Islet precursor cell (in vitro differentiated cells): ENCODE data around the gene KLHL20.
A peak's percentile ranks its signal among the peaks of the same experiment; 100 is the strongest.
"Not testable (repeated sequence)": the region's sequence is repeated elsewhere in the genome, so short reads cannot be mapped to it uniquely, and the experiment has no call there.

Experiments used
- DNase-seq: peaks from one replicate; pipeline ENCODE4 v3.0.0-alpha.2; 2018

The KLHL20 gene

DNA sequence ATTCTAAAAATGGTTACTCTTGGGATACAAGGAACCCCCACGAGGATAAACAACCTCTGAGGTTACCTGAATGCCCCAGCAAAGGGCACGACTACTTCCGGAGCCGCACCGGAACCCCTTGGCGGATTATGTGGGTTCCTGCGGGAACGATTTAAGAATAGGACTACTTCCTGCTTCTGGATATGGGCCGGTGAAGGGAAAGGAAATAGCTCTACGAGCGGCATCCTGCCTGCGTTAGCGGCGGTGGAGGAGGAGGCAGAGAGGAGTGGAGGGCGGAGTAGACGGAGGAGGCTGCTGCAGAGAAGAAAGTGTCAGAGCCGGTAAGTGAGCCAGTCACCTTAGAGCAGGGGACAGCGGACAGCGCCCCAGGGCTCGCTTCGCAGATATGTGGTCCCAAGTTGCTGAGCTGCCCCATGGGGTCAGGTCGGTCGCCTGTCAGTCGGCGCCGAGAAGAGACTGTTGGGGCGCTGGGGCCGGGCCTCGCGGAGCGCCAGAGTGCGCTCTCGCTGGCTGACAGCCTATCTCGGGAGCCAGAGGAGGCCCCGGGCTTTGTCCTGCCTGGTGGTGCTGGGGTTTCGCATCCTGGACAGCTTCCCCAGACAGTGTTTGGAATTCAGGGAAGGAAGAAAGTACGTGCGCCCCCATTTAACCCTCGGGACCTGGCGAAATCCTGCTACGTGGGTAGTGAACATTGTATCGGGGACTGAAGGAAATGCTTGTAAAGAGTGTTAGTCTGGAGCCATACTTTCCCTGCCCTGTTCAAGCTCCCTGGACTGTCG, at the start of gene KLHL20:
Gene KLHL20 (plus strand): TSS at position 223 of the 779 bp plus-strand sequence. CDS start 1,063 bp downstream, outside the sequence.
- DNase-seq, result peak; percentile 97

DNA sequence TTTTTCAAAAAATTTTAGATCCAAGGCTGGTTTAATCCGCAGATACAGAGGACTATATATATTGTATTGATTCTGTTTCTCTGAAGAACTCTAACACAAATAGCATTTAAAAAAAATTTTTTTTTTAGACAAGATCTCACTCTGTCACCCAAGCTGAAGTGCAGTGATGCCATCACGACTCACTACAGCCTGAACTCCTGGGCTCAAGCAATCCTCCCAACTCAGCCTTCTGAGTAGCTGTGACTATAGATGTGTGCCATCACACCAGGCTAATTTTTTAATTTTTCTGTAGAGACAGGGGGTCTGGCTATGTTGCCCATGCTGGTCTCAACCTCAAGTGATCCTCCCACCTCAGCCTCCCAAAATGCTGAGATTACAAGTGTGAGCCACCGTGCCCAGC, 48.1 kb upstream of the KLHL20 start:
- no peak for DNase-seq

GRCh38 chr1:173669491-173669941, 45.3 kb upstream of the KLHL20 start, which contains the start of gene ANKRD45:
ANKRD45 (minus strand) TSS chr1:173669851; CDS start chr1:173659418, 10,433 bp downstream.
- peak; percentile 86 for DNase-seq

- not testable (repeated sequence) for DNase-seq
These were observed 40.3 kb upstream of the KLHL20 start for GRCh38 chr1:173674496-173674895.

- not testable (repeated sequence) for DNase-seq
These were observed 34.6 kb upstream of the KLHL20 start for GRCh38 chr1:173680152-173680551.

GRCh38 chr1:173682184-173682583, 32.6 kb upstream of the KLHL20 start:
- DNase-seq, result no peak

DNA sequence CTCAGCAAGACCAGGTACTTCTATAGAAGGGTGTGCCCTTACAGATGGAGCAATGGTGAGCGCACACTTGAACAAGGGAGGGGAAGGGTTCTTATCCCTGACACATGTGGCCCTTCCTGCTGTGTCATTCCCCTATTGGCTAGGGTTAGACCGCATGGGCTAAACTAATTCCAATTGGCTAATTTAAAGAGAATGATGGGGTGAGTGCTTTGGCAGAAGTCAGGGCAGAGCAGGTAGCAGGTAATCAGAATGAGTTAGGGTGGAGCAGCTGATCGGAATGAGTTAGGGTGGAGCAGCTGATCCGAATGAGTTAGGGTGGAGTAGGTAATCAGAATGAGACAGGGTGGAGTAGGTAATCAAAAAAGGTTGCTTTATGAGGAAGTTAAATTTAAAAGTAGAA, 30.9 kb upstream of the KLHL20 start:
- not testable (repeated sequence) for DNase-seq

GRCh38 chr1:173685121-173685520, 29.7 kb upstream of the KLHL20 start:
- DNase-seq, result not testable (repeated sequence)

DNA sequence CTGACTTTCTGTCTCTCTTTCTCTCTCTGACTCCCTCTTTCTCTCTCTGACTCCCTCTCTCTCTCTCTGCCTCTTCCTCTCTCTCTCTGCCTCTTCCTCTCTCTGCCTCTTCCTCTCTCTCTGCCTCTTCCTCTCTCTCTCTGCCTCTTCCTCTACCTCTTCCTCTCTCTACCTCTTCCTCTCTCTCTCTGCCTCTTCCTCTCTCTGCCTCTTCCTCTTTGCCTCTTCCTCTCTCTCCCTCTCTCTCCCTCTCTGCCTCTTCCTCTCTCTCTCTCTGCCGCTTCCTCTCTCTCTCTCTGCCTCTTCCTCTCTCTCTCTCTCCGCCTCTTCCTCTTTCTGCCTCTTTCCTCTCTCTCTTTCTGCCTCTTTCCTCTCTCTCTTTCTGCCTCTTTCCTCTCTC, 26.5 kb upstream of the KLHL20 start:
- no peak for DNase-seq

DNA sequence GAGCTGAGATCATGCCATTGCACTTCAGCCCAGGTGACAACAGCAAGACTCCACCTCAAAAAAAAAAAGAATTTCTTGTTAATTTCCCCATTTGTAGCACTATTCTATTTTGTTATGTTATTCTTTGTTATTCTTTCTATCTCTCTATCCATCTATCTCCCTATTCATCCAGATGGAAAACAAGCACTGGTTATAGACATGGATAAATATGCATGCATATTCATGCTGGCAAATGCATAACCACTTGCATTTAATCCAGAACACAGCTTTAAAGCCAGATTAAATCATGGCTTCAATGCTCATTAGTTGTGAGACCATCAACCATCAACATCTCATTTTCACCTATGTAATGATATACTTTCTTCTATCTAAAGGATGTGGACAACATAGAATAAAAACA, 21.5 kb upstream of the KLHL20 start:
- DNase-seq, result no peak

GRCh38 chr1:173701299-173701698, 13.5 kb upstream of the KLHL20 start:
- not testable (repeated sequence) for DNase-seq

GRCh38 chr1:173702736-173703135, 12.0 kb upstream of the KLHL20 start:
- no peak for DNase-seq

GRCh38 chr1:173705117-173705516, 9.7 kb upstream of the KLHL20 start:
- no peak for DNase-seq

DNA sequence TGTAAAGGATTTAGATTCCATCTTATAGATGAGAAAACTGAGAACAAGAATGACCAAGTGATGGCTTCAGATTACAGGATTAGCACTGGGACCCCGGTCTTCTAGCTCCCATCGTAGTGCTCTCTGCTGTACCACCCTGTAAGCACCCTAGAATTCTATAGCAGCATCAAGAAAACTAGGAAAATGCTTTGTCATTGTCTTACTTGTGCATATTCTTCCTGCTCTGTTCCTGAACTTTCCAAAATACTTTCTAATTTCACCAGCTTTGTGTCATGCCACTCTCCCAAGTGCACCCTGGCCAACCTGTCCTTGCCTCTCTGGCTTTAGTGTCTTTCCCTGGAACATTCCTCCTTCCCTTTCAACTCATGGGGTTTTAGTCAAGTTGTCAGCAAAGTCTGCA, 6.0 kb upstream of the KLHL20 start:
- DNase-seq, result no peak

- DNase-seq, result no peak
These were observed 381 bp upstream of the KLHL20 start for GRCh38 chr1:173714441-173714758.

- DNase-seq, result no peak
These were observed 710 bp downstream of the KLHL20 start for GRCh38 chr1:173715538-173715844.

DNA sequence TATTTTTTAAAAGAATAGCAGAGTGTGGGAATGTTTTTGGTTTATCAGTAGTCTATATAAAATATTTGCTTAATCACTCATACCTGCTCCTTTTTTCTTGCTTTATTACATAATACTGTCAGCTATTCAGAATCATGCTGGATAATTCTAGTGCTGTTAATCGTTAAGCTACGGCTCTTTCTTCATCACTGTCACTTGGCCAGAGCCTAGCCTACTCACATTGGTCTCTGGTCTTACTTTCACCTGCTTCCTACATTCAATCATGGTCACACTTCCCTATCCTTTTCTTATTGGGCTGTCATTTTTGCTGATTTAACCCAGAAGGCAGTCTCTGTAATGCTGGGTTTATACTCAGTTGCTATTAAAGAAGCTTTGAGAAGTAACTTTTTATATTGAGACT, 2.5 kb downstream of the KLHL20 start:
- no peak for DNase-seq

- not testable (repeated sequence) for DNase-seq
These were observed 16.6 kb downstream of the KLHL20 start for GRCh38 chr1:173731331-173731730.

- no peak for DNase-seq
These were observed 19.1 kb downstream of the KLHL20 start for GRCh38 chr1:173733912-173734311.

- DNase-seq, result not testable (repeated sequence)
These were observed 21.3 kb downstream of the KLHL20 start for GRCh38 chr1:173736104-173736503.

- DNase-seq, result no peak
These were observed 27.6 kb downstream of the KLHL20 start for GRCh38 chr1:173742203-173742886.

- DNase-seq, result no peak
These were observed 29.9 kb downstream of the KLHL20 start for GRCh38 chr1:173744651-173745050.

DNA sequence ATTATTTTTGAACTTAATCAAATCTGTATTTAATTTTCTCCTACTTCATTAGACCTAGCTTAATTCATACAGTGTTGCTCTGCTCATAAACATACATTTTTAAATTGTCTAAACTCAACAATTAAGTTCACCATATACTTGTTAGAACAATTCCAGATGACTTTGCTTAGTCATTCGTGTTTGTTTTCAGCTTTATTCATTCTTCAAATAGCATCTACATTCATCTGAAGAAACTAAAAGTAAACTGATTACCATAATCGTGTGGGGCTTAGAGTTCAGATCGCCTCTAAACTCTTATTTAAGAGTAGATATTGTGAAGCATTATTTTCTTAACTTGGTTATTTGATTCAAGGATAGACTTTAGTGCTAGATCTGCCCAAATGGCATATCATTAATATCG, 34.4 kb downstream of the KLHL20 start:
- no peak for DNase-seq

DNA sequence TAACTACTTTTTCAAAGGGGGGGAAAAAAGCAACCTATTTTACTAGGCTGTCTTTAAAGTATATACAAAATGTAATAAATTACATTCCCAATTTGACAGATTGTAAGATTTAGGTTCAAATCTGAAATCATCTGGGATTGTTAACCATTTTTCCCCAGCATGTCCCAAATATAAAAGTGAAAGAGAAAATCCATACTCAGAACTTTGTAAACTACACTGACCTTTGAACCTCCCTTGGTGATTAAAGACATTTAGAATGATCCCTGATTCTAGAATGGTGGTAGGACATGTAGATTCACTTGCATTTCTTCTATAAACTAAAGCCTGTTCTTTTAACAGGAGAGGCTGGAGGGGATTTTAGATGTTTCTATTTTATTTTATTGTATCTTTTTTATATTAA, 39.0 kb downstream of the KLHL20 start:
- no peak for DNase-seq

DNA sequence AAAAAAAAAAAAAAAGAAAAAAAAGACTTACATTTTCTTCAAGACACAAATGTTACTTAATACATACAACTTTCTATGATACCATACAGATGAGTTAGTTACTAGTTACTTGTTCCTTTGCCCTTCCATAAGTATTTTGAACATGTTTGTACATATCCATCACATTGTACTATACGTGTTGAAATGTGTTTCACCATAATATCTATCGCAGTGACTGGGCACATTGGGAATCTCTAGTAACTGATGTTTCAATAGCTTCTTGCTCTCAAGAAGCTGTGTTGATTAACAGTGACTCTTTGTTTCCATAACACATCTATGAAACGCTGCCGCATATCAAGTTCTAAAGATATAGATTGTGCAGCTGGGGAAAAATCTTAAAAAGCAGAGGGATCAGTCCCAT, 42.9 kb downstream of the KLHL20 start:
- no peak for DNase-seq
